Mesothelial cell of epicardium (in vitro differentiated cells): ENCODE data around the gene DSCAM. TPM values are rescaled to one million over a fixed set of nuclear protein-coding genes. Genes with fewer than 3 reads are reported as not detected.

Experiments used
- DNase-seq, 2 experiments: peaks; one replicate each; pipeline ENCODE4 v3.0.0; 2021; ENCODE audit warnings: low spot score in 2 of 2; ENCODE audit not compliant: unreplicated experiment in 2 of 2
- H3K27ac Mint-ChIP-seq: 2 replicates; pipeline ENCODE4 v1.8.0; 2021; ENCODE audit warnings: mixed read lengths
- H3K27me3 Mint-ChIP-seq: 2 replicates; pipeline ENCODE4 v1.8.0; 2021; ENCODE audit warnings: low read depth, mixed read lengths
- H3K36me3 Mint-ChIP-seq: 2 replicates; pipeline ENCODE4 v1.8.0; 2021; ENCODE audit warnings: mixed read lengths
- H3K4me1 Mint-ChIP-seq: 2 replicates; pipeline ENCODE4 v1.8.0; 2021; ENCODE audit warnings: mixed read lengths
- H3K4me3 Mint-ChIP-seq: 2 replicates; pipeline ENCODE4 v1.8.0; 2021; ENCODE audit warnings: mild to moderate bottlenecking, moderate library complexity, mixed read lengths
- H3K9me3 Mint-ChIP-seq: 2 replicates; pipeline ENCODE4 v1.8.0; 2021; ENCODE audit warnings: mixed read lengths
- CTCF ChIP-seq: fragments of 200-600 bp; sonication (generic); IDR thresholded peaks from one replicate; pipeline ENCODE4 v1.5.0; 2021; ENCODE audit warnings: antibody characterized with exemption; ENCODE audit not compliant: unreplicated experiment
- total RNA-seq: library from RNA; stranded (reverse); gene quantifications from 3 replicates; pipeline ENCODE4 v1.2.1, GENCODE V29; 2021

Gene DSCAM
- total RNA-seq, 1 donor from 2014 or later: not detected

GRCh38 chr21:39984286-39984991 lies 862.5 kb downstream of the DSCAM start:
- Mint-ChIP-seq H3K9me3 (no peaks in the 10 kb centered on the region), H3K4me3 (no peak overlapping the region), H3K27me3 (peaks cover 15% of the 10 kb centered on the region), H3K27ac (no peak overlapping the region), H3K4me1 (no peaks in the 10 kb centered on the region), H3K36me3 (no peaks in the 10 kb centered on the region)
- TF ChIP-seq CTCF: no peak
- DNase-seq: no peak

DNA sequence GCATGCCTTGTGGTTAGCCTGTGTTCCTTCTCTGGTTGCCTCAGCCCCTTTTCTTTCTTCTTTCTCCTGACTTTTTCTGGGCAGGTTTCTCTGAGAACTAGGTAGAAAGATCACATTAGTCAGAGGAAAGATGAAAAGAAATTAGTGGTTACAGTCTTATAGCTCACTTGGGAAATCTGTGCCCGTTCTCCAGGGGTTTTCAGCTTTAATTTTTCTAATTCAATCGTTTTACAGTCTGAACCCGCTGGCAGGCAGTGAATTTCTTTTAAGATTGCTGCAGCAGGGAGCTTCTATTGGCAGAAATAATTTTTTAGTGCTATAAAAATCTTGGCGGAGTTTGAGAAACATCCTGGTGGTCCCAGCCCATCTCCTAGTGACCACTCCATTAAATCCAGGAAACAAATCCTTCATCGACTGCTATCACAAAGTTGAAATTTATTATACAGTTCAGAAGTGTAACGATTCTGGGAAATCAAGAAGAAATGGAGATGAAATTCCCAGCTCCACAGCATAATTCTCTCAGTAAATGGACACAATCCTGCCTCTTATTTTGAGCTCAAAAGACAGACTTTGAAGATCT lies 866.6 kb downstream of the DSCAM start:
- DNase-seq: no peak
- H3K27ac Mint-ChIP-seq: no peak overlapping the region
- no peak for TF ChIP-seq CTCF
- peaks cover 3% of the 10 kb centered on the region for H3K9me3 Mint-ChIP-seq
- peaks cover 1% of the 10 kb centered on the region for H3K4me1 Mint-ChIP-seq
- no peaks in the 10 kb centered on the region for H3K36me3 Mint-ChIP-seq
- peaks cover 2% of the 10 kb centered on the region for H3K27me3 Mint-ChIP-seq
- H3K4me3 Mint-ChIP-seq: no peak overlapping the region

DNA sequence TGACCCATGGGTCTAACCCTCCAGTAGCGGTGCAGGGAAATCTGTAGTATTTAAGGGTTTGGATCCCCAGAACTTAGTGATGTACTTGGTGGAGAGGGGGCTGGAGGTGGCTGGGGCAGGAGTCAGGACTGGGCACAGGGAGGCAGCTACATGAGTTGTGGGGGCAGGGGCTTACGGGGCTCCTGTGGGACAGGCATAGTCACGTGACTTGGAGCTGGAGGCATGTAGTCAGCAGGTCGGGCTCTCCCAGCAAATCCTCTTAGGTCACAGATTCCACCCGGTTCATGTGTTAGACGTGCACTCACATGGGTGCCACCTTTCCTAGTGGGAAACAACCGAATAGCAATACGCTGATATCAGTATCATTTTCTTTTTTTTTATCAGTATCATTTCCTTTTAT lies 867.6 kb downstream of the DSCAM start:
- no peak overlapping the region for H3K4me3 Mint-ChIP-seq
- peaks cover 3% of the 10 kb centered on the region for H3K9me3 Mint-ChIP-seq
- TF ChIP-seq CTCF: no peak
- H3K27ac Mint-ChIP-seq: no peak overlapping the region
- H3K27me3 Mint-ChIP-seq: peaks cover 2% of the 10 kb centered on the region
- no peak for DNase-seq
- peaks cover 1% of the 10 kb centered on the region for H3K4me1 Mint-ChIP-seq
- no peaks in the 10 kb centered on the region for H3K36me3 Mint-ChIP-seq

- H3K27ac Mint-ChIP-seq: peak overlapping the region; percentile 10
These were observed 870.2 kb downstream of the DSCAM start for GRCh38 chr21:39976800-39977199.

GRCh38 chr21:39972976-39973770 lies 873.8 kb downstream of the DSCAM start:
- H3K4me3 Mint-ChIP-seq: no peak overlapping the region
- DNase-seq: no peak
- TF ChIP-seq CTCF: no peak
- peak overlapping the region; percentile 79 for H3K27ac Mint-ChIP-seq
- peaks cover 25% of the 10 kb centered on the region for H3K4me1 Mint-ChIP-seq
- H3K27me3 Mint-ChIP-seq: peaks cover 2% of the 10 kb centered on the region
- peaks cover 11% of the 10 kb centered on the region for H3K9me3 Mint-ChIP-seq
- no peaks in the 10 kb centered on the region for H3K36me3 Mint-ChIP-seq

More at GRCh38 chr21:39976800-39977199, 870.2 kb downstream of the DSCAM start:
- TF ChIP-seq CTCF: no peak
- Mint-ChIP-seq H3K9me3 (peaks cover 3% of the 10 kb centered on the region), H3K4me3 (no peak overlapping the region), H3K27me3 (peaks cover 2% of the 10 kb centered on the region), H3K36me3 (no peaks in the 10 kb centered on the region), H3K4me1 (peaks cover 19% of the 10 kb centered on the region)
- no peak for DNase-seq
